ENCODE data around the gene GNPTG.

GNPTG gene

DNA sequence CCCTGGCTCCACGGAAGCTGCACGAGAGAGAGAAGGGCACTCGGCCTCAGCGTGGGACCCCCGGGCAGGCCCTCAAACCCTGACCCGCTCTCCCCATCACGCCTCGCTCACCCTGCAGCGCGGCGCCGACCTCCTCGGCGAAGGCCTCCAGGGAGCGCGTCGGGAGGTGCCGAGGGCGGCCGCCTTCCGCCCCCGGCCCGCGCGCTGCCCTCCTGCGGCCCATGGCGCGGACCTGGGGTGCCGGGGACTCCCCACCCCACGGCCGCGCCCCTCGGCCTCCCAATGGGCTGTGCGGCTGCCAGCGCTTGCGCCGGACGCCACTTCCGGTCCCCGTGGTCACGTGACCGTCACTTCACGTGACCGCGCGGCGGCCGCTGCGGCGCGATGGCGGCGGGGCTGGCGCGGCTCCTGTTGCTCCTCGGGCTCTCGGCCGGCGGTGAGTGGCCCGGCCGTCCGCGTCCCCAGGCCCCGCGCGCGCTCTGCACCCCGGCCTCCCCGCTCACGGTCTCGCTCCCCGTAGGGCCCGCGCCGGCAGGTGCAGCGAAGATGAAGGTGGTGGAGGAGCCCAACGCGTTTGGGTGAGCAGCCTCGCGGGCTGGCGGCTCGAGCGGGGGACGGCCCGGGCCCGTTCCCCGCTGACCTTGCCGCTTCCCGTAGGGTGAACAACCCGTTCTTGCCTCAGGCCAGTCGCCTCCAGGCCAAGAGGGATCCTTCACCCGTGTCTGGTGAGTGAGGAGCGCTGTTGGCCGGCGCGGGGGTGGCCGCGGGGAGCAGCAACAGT lies at the start of gene GNPTG, which contains the start of gene TSR3:
Gene GNPTG, plus strand, starts transcription at position 350 of the 781 bp plus-strand sequence. Its CDS starts 35 bp downstream, at position 385.
Gene TSR3, minus strand, starts transcription at position 297 of the 781 bp plus-strand sequence. Its CDS starts 74 bp downstream, at position 223.
- peak within 1 kb of the TSS; percentile 87 for H3K4me3 ChIP-seq (ENCODE audit: low read depth, low read length)
- TF ChIP-seq, protein P1, sequence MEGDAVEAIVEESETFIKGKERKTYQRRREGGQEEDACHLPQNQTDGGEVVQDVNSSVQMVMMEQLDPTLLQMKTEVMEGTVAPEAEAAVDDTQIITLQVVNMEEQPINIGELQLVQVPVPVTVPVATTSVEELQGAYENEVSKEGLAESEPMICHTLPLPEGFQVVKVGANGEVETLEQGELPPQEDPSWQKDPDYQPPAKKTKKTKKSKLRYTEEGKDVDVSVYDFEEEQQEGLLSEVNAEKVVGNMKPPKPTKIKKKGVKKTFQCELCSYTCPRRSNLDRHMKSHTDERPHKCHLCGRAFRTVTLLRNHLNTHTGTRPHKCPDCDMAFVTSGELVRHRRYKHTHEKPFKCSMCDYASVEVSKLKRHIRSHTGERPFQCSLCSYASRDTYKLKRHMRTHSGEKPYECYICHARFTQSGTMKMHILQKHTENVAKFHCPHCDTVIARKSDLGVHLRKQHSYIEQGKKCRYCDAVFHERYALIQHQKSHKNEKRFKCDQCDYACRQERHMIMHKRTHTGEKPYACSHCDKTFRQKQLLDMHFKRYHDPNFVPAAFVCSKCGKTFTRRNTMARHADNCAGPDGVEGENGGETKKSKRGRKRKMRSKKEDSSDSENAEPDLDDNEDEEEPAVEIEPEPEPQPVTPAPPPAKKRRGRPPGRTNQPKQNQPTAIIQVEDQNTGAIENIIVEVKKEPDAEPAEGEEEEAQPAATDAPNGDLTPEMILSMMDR (IDR thresholded peaks at IDR 0.05; ENCODE audit: insufficient read depth, low read depth, low read length, missing control alignments), result no peak
- DNase-seq (ENCODE audit: low read depth), result peak; percentile 98

DNA sequence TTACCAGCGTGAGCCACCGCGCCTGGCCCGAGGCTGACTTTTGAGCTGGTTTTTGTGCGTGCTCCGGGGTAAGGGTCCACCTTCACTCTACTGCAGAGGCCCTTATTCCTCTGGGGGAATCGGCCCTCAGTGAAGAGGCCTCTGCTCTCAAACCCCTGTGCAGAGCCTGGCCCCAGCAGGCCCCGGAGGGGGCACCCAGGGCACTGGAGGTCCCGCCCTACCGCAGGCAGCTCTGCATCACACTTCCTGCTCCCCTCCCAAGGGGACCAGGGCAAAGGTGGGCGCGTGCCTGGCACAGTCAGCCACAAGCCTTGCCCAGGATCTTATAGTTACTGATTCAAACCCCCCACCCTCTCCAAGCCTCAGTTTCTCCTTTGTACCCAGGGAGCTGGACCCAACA lies 45.9 kb upstream of the GNPTG start:
- H3K4me3 ChIP-seq (ENCODE audit: low read depth, low read length), result no peak overlapping the region
- no peak for DNase-seq (ENCODE audit: low read depth)
- TF ChIP-seq, protein P1 (IDR thresholded peaks at IDR 0.05; ENCODE audit: insufficient read depth, low read depth, low read length, missing control alignments), result no peak

DNA sequence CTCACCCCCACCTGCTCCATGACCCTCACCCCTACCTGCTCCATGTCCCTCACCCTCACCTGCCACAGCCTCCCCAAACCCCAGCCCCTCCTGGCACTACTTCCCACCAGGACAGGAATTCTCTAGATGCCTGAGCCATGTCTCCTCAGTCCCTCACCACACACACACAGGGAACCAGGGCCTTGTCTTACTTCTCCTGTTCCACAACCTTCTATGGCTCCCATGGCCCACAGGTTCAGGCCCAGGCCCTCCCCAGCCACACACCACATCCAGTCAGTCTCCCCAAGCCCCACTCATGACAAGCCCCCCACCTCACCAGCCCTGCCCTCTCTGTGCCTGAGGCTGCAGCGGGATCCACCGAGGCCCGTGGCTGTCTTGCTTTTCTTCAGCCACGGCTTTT lies 45.4 kb upstream of the GNPTG start:
- TF ChIP-seq, protein P1 (IDR thresholded peaks at IDR 0.05; ENCODE audit: insufficient read depth, low read depth, low read length, missing control alignments), result no peak
- no peak for DNase-seq (ENCODE audit: low read depth)
- no peak overlapping the region for H3K4me3 ChIP-seq (ENCODE audit: low read depth, low read length)

DNA sequence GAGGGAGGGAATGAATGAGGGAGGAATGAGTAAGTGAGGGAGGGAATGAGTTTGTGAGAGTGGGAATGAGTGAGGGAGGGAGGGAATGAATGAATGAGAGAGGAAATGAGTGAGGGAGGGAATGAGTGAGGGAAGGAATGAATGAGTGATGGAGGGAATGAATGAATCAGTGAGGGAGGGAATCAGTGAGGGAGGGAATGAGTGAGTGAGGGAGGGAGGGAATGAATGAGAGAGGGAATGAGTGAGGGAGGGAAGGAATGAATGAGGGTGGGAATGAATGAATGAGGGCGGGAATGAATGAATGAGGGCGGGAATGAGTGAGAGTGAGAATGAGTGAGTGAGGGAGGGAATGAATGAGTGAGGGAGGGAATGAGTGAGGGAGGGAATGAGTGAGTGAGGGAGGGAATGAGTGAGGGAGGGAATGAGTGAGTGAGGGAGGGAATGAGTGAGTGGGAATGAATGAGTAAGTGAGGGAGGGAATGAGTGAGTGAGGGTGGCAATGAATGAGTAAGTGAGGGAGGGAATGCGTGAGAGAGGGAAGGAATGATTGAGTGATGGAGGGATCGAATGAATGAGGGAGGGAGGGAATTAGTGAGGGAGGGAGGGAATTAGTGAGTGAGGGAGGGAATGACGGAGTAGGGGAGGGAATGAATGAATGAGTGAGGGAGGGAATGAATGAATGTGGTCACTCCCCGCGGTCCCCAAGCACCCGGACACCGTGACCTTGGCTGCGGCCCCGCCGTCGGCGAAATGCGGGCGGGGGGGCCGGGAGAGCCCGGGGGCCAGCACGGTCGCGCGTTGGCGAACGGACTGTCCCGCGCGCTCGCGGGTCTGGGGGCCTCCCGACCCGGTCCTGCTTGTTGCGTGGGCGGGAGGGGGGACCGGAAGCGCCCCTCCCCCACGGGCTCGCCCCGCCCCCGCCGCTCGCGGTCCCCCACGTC lies 43.4 kb upstream of the GNPTG start:
- TF ChIP-seq, protein P1 (IDR thresholded peaks at IDR 0.05; ENCODE audit: insufficient read depth, low read depth, low read length, missing control alignments), result no peak
- no peak for DNase-seq (ENCODE audit: low read depth)
- peak overlapping the region; percentile 61 for H3K4me3 ChIP-seq (ENCODE audit: low read depth, low read length)

DNA sequence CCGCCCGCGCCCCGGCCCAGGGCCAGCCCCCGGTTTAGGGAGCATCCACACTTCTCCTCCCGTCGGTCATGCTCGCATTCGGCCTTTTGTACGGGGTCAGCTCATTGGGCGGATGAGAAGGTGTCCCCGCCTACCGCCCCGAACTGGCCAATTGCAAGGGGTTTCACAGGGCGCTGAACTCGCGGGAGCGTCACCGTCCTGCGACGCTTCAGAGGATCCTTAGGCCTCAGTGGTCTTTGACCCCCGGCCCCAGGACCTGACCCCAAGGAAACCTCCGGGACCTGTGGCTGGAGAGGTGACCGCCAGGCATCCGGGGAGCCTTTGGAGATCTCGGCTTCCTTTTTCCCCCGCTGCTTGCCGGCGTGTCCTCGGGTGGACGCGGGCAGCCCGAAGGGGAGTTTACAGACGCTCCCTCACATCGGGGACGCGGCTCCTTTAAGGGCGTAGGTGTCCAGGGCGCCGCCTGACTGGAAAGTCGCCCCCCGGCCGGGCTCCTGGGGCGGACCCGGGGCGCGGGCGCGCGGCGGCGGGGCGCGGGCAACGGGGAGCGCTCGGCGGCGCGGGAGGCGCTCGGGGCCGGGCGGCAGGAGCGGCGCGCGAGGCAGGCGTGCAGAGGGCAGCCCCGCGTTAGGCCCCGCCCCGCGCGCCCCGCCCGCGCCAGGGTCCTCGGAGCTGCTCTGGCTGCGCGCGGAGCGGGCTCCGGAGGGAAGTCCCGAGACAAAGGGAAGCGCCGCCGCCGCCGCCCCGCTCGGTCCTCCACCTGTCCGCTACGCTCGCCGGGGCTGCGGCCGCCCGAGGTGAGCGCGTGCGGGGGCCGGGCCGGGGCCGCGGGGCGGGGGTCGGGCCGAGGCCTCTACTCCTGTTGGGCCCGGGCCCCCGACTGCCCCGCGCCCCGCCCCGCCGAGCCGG lies 42.5 kb upstream of the GNPTG start, which contains the start of gene UBE2I:
Gene UBE2I, plus strand, starts transcription at position 660 of the 909 bp plus-strand sequence. CDS start 4,395 bp downstream, outside the sequence.
- peak; percentile 99 for DNase-seq (ENCODE audit: low read depth)
- TF ChIP-seq, protein P1 (IDR thresholded peaks at IDR 0.05; ENCODE audit: insufficient read depth, low read depth, low read length, missing control alignments), result no peak
- peak within 1 kb of the TSS; percentile 93 for H3K4me3 ChIP-seq (ENCODE audit: low read depth, low read length)
